Testis (tissue), 5 donors: ENCODE data around the gene VENTX. TPM values are rescaled to one million over a fixed set of nuclear protein-coding genes. Genes with fewer than 3 reads are reported as not detected.

ENCODE experiments used
- DNase-seq: peaks from one replicate; pipeline ENCODE4 v3.0.0-alpha.2; 2019
- H3K27ac ChIP-seq, 2 donors: fragments of 200-600 bp; sonication (generic); one replicate each; pipeline ENCODE4 v1.5.1; 2019
- H3K27me3 ChIP-seq: fragments of 200-600 bp; sonication (generic); one replicate; pipeline ENCODE4 v1.5.1; 2019
- H3K36me3 ChIP-seq: fragments of 200-600 bp; sonication (generic); one replicate; pipeline ENCODE4 v1.5.1; 2017; ENCODE audit warnings: low read depth; ENCODE audit errors: missing control alignments
- H3K4me1 ChIP-seq: fragments of 200-600 bp; sonication (generic); one replicate; pipeline ENCODE4 v1.5.1; 2019
- H3K4me3 ChIP-seq, 2 donors: fragments of 200-600 bp; sonication (generic); one replicate each; pipeline ENCODE4 v1.5.1; 2017 to 2019
- H3K9me3 ChIP-seq: fragments of 200-600 bp; sonication (generic); one replicate; pipeline ENCODE4 v1.5.1; 2017
- POLR2A ChIP-seq: fragments of 450-650 bp; IDR thresholded peaks from one replicate; pipeline ENCODE4 v1.6.1; 2017; ENCODE audit warnings: antibody characterized with exemption, mild to moderate bottlenecking, moderate library complexity
- WGBS, 2 donors: methylation state at CpG; one replicate each; pipeline ENCODE4 v1.1.5; 2018; 5-methylcytosine and 5-hydroxymethylcytosine counted together
- intact Hi-C: fragments of 100-400 bp; cut with DNase I; formaldehyde crosslinking; loops from one replicate; pipeline ENCODE4 v1.15.1; 2023; ENCODE audit warnings: low total_unique reads
- long read RNA-seq, 2 donors: transcript quantifications; one replicate each; lab custom pipeline, GENCODE V29; 2026
- polyA plus RNA-seq: library from polyadenylated mRNA; stranded (reverse); fragments of 350-450 nt; fragmentation: Illumina TruSeq; extraction: RNeasy Lipid Tissue Mini Kit (QIAGEN cat#74804); gene quantifications from one replicate; pipeline ENCODE4 v1.2.3, GENCODE V29; 2014; ENCODE audit warnings: low read depth, low replicate concordance; ENCODE audit not compliant: insufficient read depth
- total RNA-seq, 2 donors: library from RNA; depleted of rRNA; stranded (reverse); fragments of >200 nt; gene quantifications; one replicate each; pipeline ENCODE4 v1.2.3, GENCODE V29; 2016
- TF ChIP-seq, protein P1 (sequence below), 3 experiments: fragments of 450-650 bp in 2 of 3; fragments of 200-600 bp in 1 of 3; sonication (generic) in 1 of 3; IDR thresholded peaks; one replicate each; pipeline ENCODE4 v1.5.1; 2016 to 2019; ENCODE audit warnings: antibody characterized with exemption in 3 of 3, mild to moderate bottlenecking in 2 of 3, moderate library complexity in 1 of 3

Gene VENTX, protein sequence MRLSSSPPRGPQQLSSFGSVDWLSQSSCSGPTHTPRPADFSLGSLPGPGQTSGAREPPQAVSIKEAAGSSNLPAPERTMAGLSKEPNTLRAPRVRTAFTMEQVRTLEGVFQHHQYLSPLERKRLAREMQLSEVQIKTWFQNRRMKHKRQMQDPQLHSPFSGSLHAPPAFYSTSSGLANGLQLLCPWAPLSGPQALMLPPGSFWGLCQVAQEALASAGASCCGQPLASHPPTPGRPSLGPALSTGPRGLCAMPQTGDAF
- total RNA-seq (1 to 10 TPM; 2.2 to 3.5 TPM), polyA plus RNA-seq (1.5 TPM)
- long read RNA-seq, donor 1, partial matches to known transcripts, result 0 of 3 reads
- long read RNA-seq, donor 1, other reads (novel, unspliced or antisense), result 0 of 3 reads
- long read RNA-seq, donor 2, result 0 reads

DNA sequence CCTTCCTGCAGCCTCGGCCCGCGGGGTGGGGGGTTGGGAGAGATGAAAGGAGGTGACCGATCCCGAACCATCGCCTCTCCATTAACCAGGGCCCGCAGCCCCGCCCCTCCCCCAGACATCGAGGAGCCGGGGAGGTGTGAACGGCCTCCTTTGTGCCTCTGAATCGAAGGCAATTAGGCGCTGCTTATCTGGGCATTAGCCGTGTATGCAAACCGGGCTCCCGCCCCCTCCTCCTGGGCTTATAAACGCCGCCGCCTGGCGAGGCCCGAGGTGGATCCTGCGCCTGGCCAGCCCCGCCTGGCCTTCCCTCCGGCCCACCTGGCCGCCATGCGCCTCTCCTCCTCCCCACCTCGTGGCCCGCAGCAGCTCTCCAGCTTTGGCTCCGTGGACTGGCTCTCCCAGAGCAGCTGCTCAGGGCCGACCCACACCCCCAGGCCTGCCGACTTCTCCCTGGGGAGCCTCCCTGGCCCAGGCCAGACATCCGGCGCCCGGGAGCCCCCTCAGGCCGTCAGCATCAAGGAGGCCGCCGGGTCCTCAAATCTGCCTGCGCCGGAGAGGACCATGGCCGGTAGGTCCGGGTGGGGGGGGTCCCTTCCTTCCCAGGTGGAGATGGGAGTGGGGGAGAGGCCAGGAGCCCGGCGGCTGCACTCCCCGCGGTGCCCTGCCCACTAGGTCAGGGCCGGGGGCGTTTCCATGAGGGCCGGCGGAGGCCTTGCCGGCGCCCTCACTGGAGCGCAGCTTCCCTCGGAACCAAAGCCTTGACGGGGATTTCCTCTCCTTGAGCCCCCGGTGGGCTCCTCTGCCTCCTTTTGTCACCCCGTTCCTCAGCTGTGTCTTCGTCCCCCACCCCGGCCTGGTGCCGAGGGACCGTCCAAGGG, at the start of gene VENTX:
Gene VENTX, plus strand, starts transcription at position 268 of the 878 bp plus-strand sequence. Its CDS starts 60 bp downstream, at position 328.
- H3K27me3 ChIP-seq, result no peaks in the 10 kb centered on the region
- peak within 1 kb of the TSS; percentile 26 to 49 for H3K4me3 ChIP-seq
- no peak for DNase-seq
- no peaks in the 10 kb centered on the region for H3K36me3 ChIP-seq
- TF ChIP-seq, protein P1, sequence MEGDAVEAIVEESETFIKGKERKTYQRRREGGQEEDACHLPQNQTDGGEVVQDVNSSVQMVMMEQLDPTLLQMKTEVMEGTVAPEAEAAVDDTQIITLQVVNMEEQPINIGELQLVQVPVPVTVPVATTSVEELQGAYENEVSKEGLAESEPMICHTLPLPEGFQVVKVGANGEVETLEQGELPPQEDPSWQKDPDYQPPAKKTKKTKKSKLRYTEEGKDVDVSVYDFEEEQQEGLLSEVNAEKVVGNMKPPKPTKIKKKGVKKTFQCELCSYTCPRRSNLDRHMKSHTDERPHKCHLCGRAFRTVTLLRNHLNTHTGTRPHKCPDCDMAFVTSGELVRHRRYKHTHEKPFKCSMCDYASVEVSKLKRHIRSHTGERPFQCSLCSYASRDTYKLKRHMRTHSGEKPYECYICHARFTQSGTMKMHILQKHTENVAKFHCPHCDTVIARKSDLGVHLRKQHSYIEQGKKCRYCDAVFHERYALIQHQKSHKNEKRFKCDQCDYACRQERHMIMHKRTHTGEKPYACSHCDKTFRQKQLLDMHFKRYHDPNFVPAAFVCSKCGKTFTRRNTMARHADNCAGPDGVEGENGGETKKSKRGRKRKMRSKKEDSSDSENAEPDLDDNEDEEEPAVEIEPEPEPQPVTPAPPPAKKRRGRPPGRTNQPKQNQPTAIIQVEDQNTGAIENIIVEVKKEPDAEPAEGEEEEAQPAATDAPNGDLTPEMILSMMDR (IDR thresholded peaks at IDR 0.05), result no peak
- no peak for TF ChIP-seq POLR2A
- WGBS, 2 donors, result 24 to 35% methylated on average over 2 to 60 of the region's 60 CpGs
- no peaks in the 10 kb centered on the region for H3K9me3 ChIP-seq
- intact Hi-C loops, result no loop called here
- H3K4me1 ChIP-seq, result peaks cover 6% of the 10 kb centered on the region
- H3K27ac ChIP-seq, result peak within 1 kb of the TSS in 1 of 2 donors; percentile 0

DNA sequence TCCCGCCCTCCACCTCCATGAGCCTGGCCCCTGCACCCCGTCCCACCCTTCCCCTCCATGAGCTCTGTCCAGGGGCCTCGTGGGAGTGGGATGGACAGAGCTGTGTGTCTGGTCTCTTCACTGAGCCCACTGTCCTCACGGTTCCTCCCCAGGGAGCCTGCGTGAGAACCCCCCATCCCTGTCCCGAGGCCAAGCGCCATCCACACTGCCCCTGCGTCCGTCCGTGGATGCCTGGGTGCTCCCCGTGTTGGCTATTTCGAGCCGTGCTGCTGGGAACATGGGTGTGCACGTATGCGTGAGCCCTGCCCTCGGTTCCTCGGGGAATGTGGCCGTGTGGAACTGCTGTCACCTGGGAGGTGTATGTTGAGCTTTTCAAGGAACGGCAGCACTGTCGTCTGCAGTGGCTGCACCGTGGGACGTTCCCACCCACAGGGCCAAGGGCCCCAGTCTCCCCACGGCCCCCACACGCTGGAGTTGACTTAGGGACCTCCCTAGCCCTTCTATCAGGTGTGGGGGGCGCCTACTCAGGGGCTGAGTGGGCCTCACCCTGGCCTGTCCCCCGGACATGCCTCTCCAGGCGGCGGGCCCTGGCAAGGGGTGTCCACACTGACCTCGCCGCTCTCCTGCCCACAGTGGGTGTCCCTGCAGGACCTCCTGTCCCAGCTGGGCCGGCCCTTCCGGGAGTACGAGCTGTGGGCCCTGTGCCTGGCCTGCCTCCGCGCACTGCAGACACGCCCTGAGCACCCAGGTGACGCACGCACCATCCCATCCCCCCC, 49.6 kb upstream of the VENTX start:
- no peaks in the 10 kb centered on the region for H3K36me3 ChIP-seq
- 87 to 89% methylated on average over 9 to 38 of the region's 38 CpGs for WGBS, 2 donors
- intact Hi-C loops, result no loop called here

DNA sequence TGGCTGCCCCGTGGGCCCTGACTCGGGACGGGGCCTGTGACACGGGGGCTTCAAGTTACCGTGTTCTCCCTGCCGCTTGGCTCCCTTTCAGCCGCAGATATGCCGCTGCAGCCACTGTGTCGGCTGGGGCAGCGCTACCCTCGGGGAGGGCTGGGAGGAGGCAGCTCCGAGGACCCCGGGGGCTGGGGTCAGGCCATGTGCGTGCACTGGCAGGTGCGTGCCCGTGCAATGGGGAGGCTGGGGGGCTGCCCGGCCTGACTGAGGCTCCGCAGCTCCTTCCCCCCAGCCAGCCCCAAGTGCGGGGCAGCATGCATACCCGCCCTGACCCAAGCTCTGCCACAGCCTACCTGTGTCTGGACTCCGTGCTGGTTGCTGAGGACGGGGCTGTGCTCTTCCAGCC, 48.4 kb upstream of the VENTX start:
- no peaks in the 10 kb centered on the region for H3K9me3 ChIP-seq
- intact Hi-C loops, result no loop called here
- no peaks in the 10 kb centered on the region for H3K36me3 ChIP-seq
- no peaks in the 10 kb centered on the region for H3K4me1 ChIP-seq
- H3K27me3 ChIP-seq, result no peaks in the 10 kb centered on the region
- 95 to 100% methylated on average over 2 to 22 of the region's 22 CpGs for WGBS, 2 donors
- DNase-seq, result no peak
- no peak overlapping the region for H3K27ac ChIP-seq
- H3K4me3 ChIP-seq, result no peak overlapping the region
- TF ChIP-seq, protein P1 (IDR thresholded peaks at IDR 0.05), result no peak
- TF ChIP-seq POLR2A, result no peak

More for the DNA sequence above, 49.6 kb upstream of the VENTX start:
- no peak for DNase-seq
- no peaks in the 10 kb centered on the region for H3K27me3 ChIP-seq
- no peak overlapping the region for H3K4me3 ChIP-seq
- no peak for TF ChIP-seq POLR2A
- TF ChIP-seq, protein P1 (IDR thresholded peaks at IDR 0.05), result no peak
- no peaks in the 10 kb centered on the region for H3K9me3 ChIP-seq
- no peak overlapping the region for H3K27ac ChIP-seq
- no peaks in the 10 kb centered on the region for H3K4me1 ChIP-seq

DNA sequence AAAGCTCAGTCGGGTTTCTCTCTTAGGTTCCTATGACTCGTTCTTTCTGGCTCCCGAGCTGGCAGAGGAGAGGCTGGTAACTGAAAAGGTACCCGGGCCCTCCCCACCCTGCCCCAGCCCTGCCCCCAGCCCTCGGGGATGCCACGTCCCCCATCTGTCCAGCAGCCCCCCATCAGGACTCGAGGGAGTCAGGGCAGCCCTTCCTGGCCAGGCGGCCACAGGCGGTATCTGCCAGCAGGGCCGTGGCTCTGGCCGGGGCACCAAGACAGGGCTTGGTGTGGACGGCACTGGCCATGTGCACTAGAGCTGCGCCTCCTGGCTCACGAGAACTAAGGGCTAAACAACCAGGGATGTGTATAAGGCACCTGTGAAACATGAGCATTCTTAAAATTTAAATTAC, 47.9 kb upstream of the VENTX start:
- no peaks in the 10 kb centered on the region for H3K9me3 ChIP-seq
- no peak overlapping the region for H3K27ac ChIP-seq
- H3K36me3 ChIP-seq, result no peaks in the 10 kb centered on the region
- intact Hi-C loops, result no loop called here
- no peak for DNase-seq
- 92 to 100% methylated on average over 9 to 14 of the region's 14 CpGs for WGBS, 2 donors
- H3K27me3 ChIP-seq, result no peaks in the 10 kb centered on the region
- H3K4me3 ChIP-seq, result no peak overlapping the region
- no peak for TF ChIP-seq POLR2A
- TF ChIP-seq, protein P1 (IDR thresholded peaks at IDR 0.05), result no peak
- no peaks in the 10 kb centered on the region for H3K4me1 ChIP-seq
